Measurements from ENCODE around the gene RRP36. TPM values are rescaled to one million over a fixed set of nuclear protein-coding genes. Genes with fewer than 3 reads are reported as not detected.

RRP36 gene
- total and polyA plus RNA-seq, 2 of the 8 experiments (the other 6 are each of a cell fraction or from before 2014, with no cell fraction given): 33.9 to 92.3 TPM

DNA sequence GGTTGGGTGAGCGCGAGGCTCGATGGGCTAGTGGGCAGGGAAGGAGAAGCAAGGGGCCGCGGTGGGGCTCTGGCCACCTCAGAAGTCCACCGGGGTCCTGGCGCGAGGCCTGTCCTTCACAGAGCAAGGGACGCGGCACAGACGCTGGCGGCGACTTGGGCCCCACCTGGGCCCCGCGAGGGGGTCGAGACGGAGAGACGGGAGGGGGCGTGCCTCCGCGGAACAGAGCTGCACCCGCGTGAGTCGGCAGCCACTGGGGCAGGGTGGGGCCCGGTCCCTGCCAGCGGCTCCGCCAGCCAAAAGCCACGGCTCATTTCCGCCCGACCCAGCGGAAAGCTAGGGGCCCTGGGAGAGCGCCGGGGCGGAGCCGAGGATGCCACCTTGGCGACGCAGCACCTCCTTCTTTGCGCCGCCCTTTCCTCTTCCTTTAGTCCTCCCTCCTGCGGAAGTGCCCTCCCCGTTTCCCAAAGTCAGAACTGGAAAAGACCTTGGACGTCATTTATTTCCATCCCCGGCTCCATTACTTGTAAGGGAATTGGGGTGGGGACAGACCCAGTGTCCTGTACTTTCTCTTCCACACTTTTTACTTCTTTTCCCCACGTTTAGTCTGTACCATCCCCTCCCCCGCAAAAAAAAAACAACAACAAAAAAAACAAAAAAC lies 32.3 kb downstream of the RRP36 start, which contains the start of gene CUL7:
Gene CUL7 (minus strand): TSS at position 307 of the 661 bp plus-strand sequence. CDS start 1,063 bp downstream, outside the sequence.
- Histone ChIP-seq H3K14ac (ENCODE audit: insufficient read length) (no peak within 1 kb of the TSS), H2BK12ac (ENCODE audit: low read depth, low read length) (peak within 1 kb of the TSS; percentile 46; the same call in 1 of the 2 replicates), H4K20me1 (replicated peaks in 1 of 2; ENCODE audit: control insufficient read depth in 1 of 2, insufficient read depth in 2 of 2, low read length in 2 of 2) (no peaks in the 10 kb centered on the region), H2AK5ac (ENCODE audit: low read depth, low read length) (no peak within 1 kb of the TSS), H4K5ac (ENCODE audit: insufficient read length, low read depth, low read length) (peak within 1 kb of the TSS; percentile 87), H4K8ac (ENCODE audit: extremely low read depth, insufficient read depth, low read length) (peak within 1 kb of the TSS; percentile 90), H2BK5ac (ENCODE audit: low read depth, low read length) (peak within 1 kb of the TSS; percentile 92), H2BK120ac (replicated peaks; ENCODE audit: low read depth, low read length) (no peak within 1 kb of the TSS), H3K9ac (replicated peaks in 1 of 4; ENCODE audit: extremely low read depth in 1 of 4, low read depth in 3 of 4, low read length in 3 of 4) (peak within 1 kb of the TSS; percentile 80 to 88 (median 82)), H3K27me3 (replicated peaks in 1 of 4; ENCODE audit: control insufficient read depth in 3 of 4, extremely low read depth in 1 of 4, insufficient read depth in 3 of 4, low read length in 3 of 4) (no peaks in the 10 kb centered on the region), H3K27ac (ENCODE audit: low read depth, low read length) (peak within 1 kb of the TSS; percentile 87), H4K91ac (replicated peaks; ENCODE audit: insufficient read length, low read length) (peak within 1 kb of the TSS; percentile 58), H3K18ac (ENCODE audit: extremely low read depth, low read length) (peak within 1 kb of the TSS; percentile 96), H3K79me2 (ENCODE audit: control insufficient read depth in 1 of 2, insufficient read depth in 2 of 2, low read length in 2 of 2) (peaks cover 4 to 12% of the 10 kb centered on the region in 2 experiments; a peak in 3 of 4 replicates), H2BK15ac (ENCODE audit: low read length) (no peak within 1 kb of the TSS), H3K4me3 (ENCODE audit: extremely low read depth in 1 of 4, insufficient read depth in 2 of 4, low read depth in 3 of 4, low read length in 4 of 4) (peak within 1 kb of the TSS; percentile 72 to 91 (median 78)), H3K4ac (replicated peaks; ENCODE audit: insufficient read length, low read depth, low read length) (peak within 1 kb of the TSS; percentile 85), H3K23ac (ENCODE audit: insufficient read length) (no peak within 1 kb of the TSS), H2BK20ac (ENCODE audit: low read length) (no peak within 1 kb of the TSS), H3K23me2 (ENCODE audit: low read depth, low read length) (peaks cover 10% of the 10 kb centered on the region), H3K79me1 (ENCODE audit: low read depth, low read length) (peaks cover 14% of the 10 kb centered on the region), H3K4me2 (ENCODE audit: insufficient read depth in 1 of 2, low read depth in 2 of 2, low read length in 2 of 2) (peak within 1 kb of the TSS; percentile 83 to 97), H2AFZ (ENCODE audit: low read length) (peak within 1 kb of the TSS; percentile 36; the same call in 1 of the 2 replicates), H3K4me1 (replicated peaks in 1 of 4; ENCODE audit: control insufficient read depth in 3 of 4, insufficient read depth in 4 of 4, low read length in 3 of 4) (peaks cover 4 to 15% (median 7%) of the 10 kb centered on the region in 4 experiments; a peak in 6 of 7 replicates), H3K56ac (replicated peaks; ENCODE audit: insufficient read length, low read depth, low read length) (peak within 1 kb of the TSS; percentile 43), H3K9me3 (ENCODE audit: insufficient read depth in 2 of 2, low read depth in 1 of 2, low read length in 1 of 2) (no peaks in the 10 kb centered on the region), H3K36me3 (ENCODE audit: control insufficient read depth in 2 of 4, insufficient read depth in 4 of 4, low read length in 3 of 4) (peaks cover 5 to 27% (median 20%) of the 10 kb centered on the region in 4 experiments; a peak in 7 of 8 replicates)
- DNase-seq (ENCODE audit: low read depth in 1 of 2, low spot score in 2 of 2): peak; percentile 73 to 88
- FAIRE-seq: no peak
- ChIA-PET POLR2A (ENCODE audit: partially characterized antibody) (interaction anchor here (0.6 to 29.7 kb wide), 24 partner anchors 8 to 1192 kb away, joined by 3 to 584 read pairs (median 5); partner anchors contain the start of genes CNPY3, CRIP3, KLHDC3 and MEA1), CTCF (ENCODE audit: partially characterized antibody) (interaction anchor here (0.6 to 3.0 kb wide), 7 partner anchors 12 to 496 kb away, joined by 3 to 18 read pairs (median 3); no protein-coding TSS in a partner anchor)
- WGBS, 2 experiments (ENCODE audit: extremely low coverage in 1 of 2, insufficient coverage in 1 of 2, insufficient read length in 1 of 2, insufficient replicate concordance in 2 of 2, low coverage in 1 of 2, low lambda C conversion rate in 2 of 2, missing lambda C conversion rate in 1 of 2): 3 to 100% methylated on average over 1 to 37 of the region's 45 CpGs
- peak; percentile 56; the same call in 1 of the 2 replicates for TF ChIP-seq TBP (IDR thresholded peaks at IDR 0.05; ENCODE audit: low read depth, low read length)
- TF ChIP-seq YY1 (IDR thresholded peaks at IDR 0.05; ENCODE audit: low read depth, low read length): peak; percentile 60; the same call in 1 of the 2 replicates
- TF ChIP-seq ASH2L (IDR thresholded peaks at IDR 0.05; ENCODE audit: low read length): peak; percentile 64
- TF ChIP-seq POLR2A (IDR thresholded peaks at IDR 0.05; ENCODE audit: control extremely low read depth in 1 of 2, low read depth in 2 of 2, low read length in 2 of 2): peak in 1 of 2 experiments; percentile 92; a peak in 2 of 3 replicates
- 0 out of 2 replicates have a peak, but pooled peaks have one; percentile 27 for TF ChIP-seq RBBP5 (IDR thresholded peaks at IDR 0.05; ENCODE audit: borderline replicate concordance, low read depth, low read length)
- no peak for TF ChIP-seq CBX5 (IDR thresholded peaks at IDR 0.05; ENCODE audit: low read depth, low read length)
- TF ChIP-seq, protein P1, sequence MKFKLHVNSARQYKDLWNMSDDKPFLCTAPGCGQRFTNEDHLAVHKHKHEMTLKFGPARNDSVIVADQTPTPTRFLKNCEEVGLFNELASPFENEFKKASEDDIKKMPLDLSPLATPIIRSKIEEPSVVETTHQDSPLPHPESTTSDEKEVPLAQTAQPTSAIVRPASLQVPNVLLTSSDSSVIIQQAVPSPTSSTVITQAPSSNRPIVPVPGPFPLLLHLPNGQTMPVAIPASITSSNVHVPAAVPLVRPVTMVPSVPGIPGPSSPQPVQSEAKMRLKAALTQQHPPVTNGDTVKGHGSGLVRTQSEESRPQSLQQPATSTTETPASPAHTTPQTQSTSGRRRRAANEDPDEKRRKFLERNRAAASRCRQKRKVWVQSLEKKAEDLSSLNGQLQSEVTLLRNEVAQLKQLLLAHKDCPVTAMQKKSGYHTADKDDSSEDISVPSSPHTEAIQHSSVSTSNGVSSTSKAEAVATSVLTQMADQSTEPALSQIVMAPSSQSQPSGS (IDR thresholded peaks at IDR 0.05; ENCODE audit: low read length): peak; percentile 54; the same call in 1 of the 2 replicates
- peak; percentile 51 for TF ChIP-seq CREB1 (IDR thresholded peaks at IDR 0.05)
- peak; percentile 44 for TF ChIP-seq CTBP2 (IDR thresholded peaks at IDR 0.05; ENCODE audit: borderline replicate concordance, insufficient read depth, insufficient read length, low read length)
- peak; percentile 70 for TF ChIP-seq TAF1 (IDR thresholded peaks at IDR 0.05; ENCODE audit: low read depth, low read length)
